Heart right ventricle (tissue), 16 donors: Measurements from ENCODE around the gene SCLT1. TPM values are rescaled to one million over a fixed set of nuclear protein-coding genes. Genes with fewer than 3 reads are reported as not detected.

Source experiments
- ATAC-seq, 8 donors: fragments of 200-7000 bp; cut with Tn5 transposase; one replicate each; pipeline ENCODE4 v1.9.1; 2020; ENCODE audit warnings: mild to moderate bottlenecking in 8 of 8, moderate library complexity in 8 of 8, moderate number of reproducible peaks in 1 of 8
- DNase-seq, 2 donors: peaks; one replicate each; pipeline ENCODE4 v3.0.0-alpha.2; 2020
- H3K27ac ChIP-seq, 10 donors: fragments of 200-600 bp; sonication (generic) in 2 of 10; one replicate each; pipeline versions ENCODE4 v1.5.0 to v1.8.0; 2020 to 2022; ENCODE audit warnings: mild to moderate bottlenecking in 3 of 10
- H3K27me3 ChIP-seq, 7 donors: fragments of 200-600 bp; one replicate each; pipeline ENCODE4 v1.8.0; 2021 to 2022; ENCODE audit warnings: mild to moderate bottlenecking in 2 of 7
- H3K36me3 ChIP-seq, 9 donors: fragments of 200-600 bp; sonication (generic) in 1 of 9; one replicate each; pipeline versions ENCODE4 v1.5.0 to v1.8.0; 2020 to 2022; ENCODE audit warnings: mild to moderate bottlenecking in 2 of 9
- H3K4me1 ChIP-seq, 9 donors: fragments of 200-600 bp; sonication (generic) in 1 of 9; one replicate each; pipeline versions ENCODE4 v1.5.0 to v1.8.0; 2020 to 2022; ENCODE audit warnings: mild to moderate bottlenecking in 4 of 9
- H3K4me3 ChIP-seq, 10 donors: fragments of 200-600 bp; sonication (generic) in 2 of 10; one replicate each; pipeline versions ENCODE4 v1.5.0 to v1.8.0; 2020 to 2022; ENCODE audit warnings: mild to moderate bottlenecking in 7 of 10, moderate library complexity in 2 of 10
- H3K9me3 ChIP-seq, 11 donors: fragments of 200-600 bp in 10 of 11; sonication (generic) in 2 of 11; one replicate each; pipeline versions ENCODE4 v1.5.0 to v1.8.0; 2013 to 2022; ENCODE audit warnings: mild to moderate bottlenecking in 2 of 11, control low read depth in 1 of 11, moderate library complexity in 1 of 11
- WGBS, 2 donors: extraction: QIAGEN DNeasy Blood & Tissue Kit; methylation state at CpG; one replicate each; pipeline ENCODE4 v1.1.7; 2013; ENCODE audit warnings: inconsistent platforms in 1 of 2; 5-methylcytosine and 5-hydroxymethylcytosine counted together
- intact Hi-C, 10 donors: fragments of 100-400 bp; cut with DNase I; formaldehyde crosslinking; loops; one replicate each; pipeline versions ENCODE4 v1.11.1 to v1.14.2; 2022
- polyA plus RNA-seq, 2 donors: library from polyadenylated mRNA; stranded (reverse); fragments of 200-250 nt; gene quantifications; one replicate each; pipeline ENCODE4 v1.2.3, GENCODE V29; 2013
- total RNA-seq, 10 donors: library from RNA; stranded (reverse); fragmentation: NEBNext Ultra II Directional in 3 of 10; extraction: Animal tissue kit (Norgen Biotek cat#: 25700) in 3 of 10; gene quantifications; one replicate each; pipeline versions ENCODE4 v1.2.1 to v1.2.4, GENCODE V29; 2021 to 2023
- TF ChIP-seq, protein P1 (sequence below), 9 donors: fragments of 200-600 bp; sonication (generic) in 2 of 9; IDR thresholded peaks; one replicate each; pipeline versions ENCODE4 v1.5.0 to v1.8.0; 2021 to 2022; ENCODE audit warnings: antibody characterized with exemption in 9 of 9, mild to moderate bottlenecking in 5 of 9, moderate library complexity in 1 of 9
- donor health status: Arrhythmogenic right ventricular cardiomyopathy.
- donor health status: ischemic (EF 13 %, LVEDD 7.1; RV severe dilation, severe dysfunction).
- donor health status: healthy with polysubstance abuse.
- donor health status: DM: no; HTN: yes; CAD: no.
- donor health status: DM: no; HTN: no; CAD: no.
- donor health status: ischemic (EF 25% LVEDD 6.9; RV normal size, moderate dysfunction).
- donor health status: ischemic (EF 25% LVEDD 5.7; RV mildly dilated, moderate dysfunction).
- donor health status: healthy.
- donor health status: DM: yes; HTN: yes; CAD: no.
- donor health status: Ischemic cardiomyopathy.
- donor health status: ischemic (EF 35%, LVEDD 5.7; RV mildly dilated, moderate dysfunction).
- donor health status: nonischemic (EF 11% LVEDD 7.7; RV severe dilation, severe dysfunction).
- donor health status: DM: yes; HTN: yes; CAD: no.
- donor health status: PGD.
- donor health status: ischemic (EF 29% LVEDD 5.4; RV normal size, mild dysfunction).
- donor health status: nonischemic (EF 23%, LVEDD 6.1; RV moderate dilation, normal function).

SCLT1 gene
- total and polyA plus RNA-seq, 12 donors, result 3.0 to 12.4 (median 9.9) TPM

- 95 to 96% methylated on average over 2 of the region's 2 CpGs for WGBS, 2 donors
- TF ChIP-seq, protein P1, sequence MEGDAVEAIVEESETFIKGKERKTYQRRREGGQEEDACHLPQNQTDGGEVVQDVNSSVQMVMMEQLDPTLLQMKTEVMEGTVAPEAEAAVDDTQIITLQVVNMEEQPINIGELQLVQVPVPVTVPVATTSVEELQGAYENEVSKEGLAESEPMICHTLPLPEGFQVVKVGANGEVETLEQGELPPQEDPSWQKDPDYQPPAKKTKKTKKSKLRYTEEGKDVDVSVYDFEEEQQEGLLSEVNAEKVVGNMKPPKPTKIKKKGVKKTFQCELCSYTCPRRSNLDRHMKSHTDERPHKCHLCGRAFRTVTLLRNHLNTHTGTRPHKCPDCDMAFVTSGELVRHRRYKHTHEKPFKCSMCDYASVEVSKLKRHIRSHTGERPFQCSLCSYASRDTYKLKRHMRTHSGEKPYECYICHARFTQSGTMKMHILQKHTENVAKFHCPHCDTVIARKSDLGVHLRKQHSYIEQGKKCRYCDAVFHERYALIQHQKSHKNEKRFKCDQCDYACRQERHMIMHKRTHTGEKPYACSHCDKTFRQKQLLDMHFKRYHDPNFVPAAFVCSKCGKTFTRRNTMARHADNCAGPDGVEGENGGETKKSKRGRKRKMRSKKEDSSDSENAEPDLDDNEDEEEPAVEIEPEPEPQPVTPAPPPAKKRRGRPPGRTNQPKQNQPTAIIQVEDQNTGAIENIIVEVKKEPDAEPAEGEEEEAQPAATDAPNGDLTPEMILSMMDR (IDR thresholded peaks at IDR 0.05), result no peak
- no peak overlapping the region for H3K27ac ChIP-seq
- no peak for DNase-seq
- no peaks in the 10 kb centered on the region for H3K36me3 ChIP-seq
- intact Hi-C loops, result no loop called here
- H3K9me3 ChIP-seq, result peaks cover 0 to 17% (median 0%) of the 10 kb centered on the region in 11 donors
- H3K4me3 ChIP-seq, result no peak overlapping the region
- ATAC-seq, result no peak
- H3K4me1 ChIP-seq, result peaks cover 0 to 30% (median 11%) of the 10 kb centered on the region in 9 donors
- H3K27me3 ChIP-seq, result no peaks in the 10 kb centered on the region
Measured at GRCh38 chr4:129087516-129087915, 5.8 kb downstream of the SCLT1 start.

GRCh38 chr4:129085472-129085871 is 7.9 kb downstream of the SCLT1 start:
- no peak for ATAC-seq
- 97 to 98% methylated on average over 4 of the region's 4 CpGs for WGBS, 2 donors
- H3K4me1 ChIP-seq, result peaks cover 0 to 9% (median 0%) of the 10 kb centered on the region in 9 donors
- H3K4me3 ChIP-seq, result no peak overlapping the region
- intact Hi-C loops, result no loop called here
- peaks cover 0 to 18% (median 11%) of the 10 kb centered on the region in 9 donors for H3K36me3 ChIP-seq
- TF ChIP-seq, protein P1 (IDR thresholded peaks at IDR 0.05), result no peak
- peaks cover 0 to 18% (median 0%) of the 10 kb centered on the region in 11 donors for H3K9me3 ChIP-seq
- no peak for DNase-seq
- no peak overlapping the region for H3K27ac ChIP-seq
- no peaks in the 10 kb centered on the region for H3K27me3 ChIP-seq

DNA sequence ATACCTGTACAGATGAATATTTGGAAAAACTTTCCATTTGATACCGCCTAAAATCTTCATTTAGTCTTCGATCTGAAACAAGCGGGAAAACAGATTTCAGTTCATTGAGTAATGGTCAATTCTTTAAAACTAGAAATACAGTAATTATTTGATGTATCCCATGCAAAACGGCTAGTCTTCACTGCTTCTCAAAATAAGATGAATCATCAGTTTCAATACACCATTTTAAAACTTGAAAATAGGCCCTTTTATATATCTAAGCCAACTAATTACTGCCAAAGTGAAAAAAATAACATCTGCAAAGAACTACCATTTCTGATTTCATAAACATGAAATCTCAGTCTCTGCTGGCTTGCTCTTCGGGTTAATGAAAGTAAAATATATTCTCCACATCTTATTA is 11.0 kb downstream of the SCLT1 start:
- Histone ChIP-seq H3K27me3 (no peaks in the 10 kb centered on the region), H3K36me3 (peaks cover 0 to 41% (median 24%) of the 10 kb centered on the region in 9 donors), H3K27ac (no peak overlapping the region), H3K4me1 (no peaks in the 10 kb centered on the region), H3K4me3 (no peak overlapping the region), H3K9me3 (peaks cover 0 to 26% (median 0%) of the 10 kb centered on the region in 11 donors)
- ATAC-seq (no peak), DNase-seq (no peak)
- TF ChIP-seq, protein P1 (IDR thresholded peaks at IDR 0.05), result no peak
- 96 to 97% methylated on average over 5 of the region's 5 CpGs for WGBS, 2 donors
- intact Hi-C loops, result no loop called here

DNA sequence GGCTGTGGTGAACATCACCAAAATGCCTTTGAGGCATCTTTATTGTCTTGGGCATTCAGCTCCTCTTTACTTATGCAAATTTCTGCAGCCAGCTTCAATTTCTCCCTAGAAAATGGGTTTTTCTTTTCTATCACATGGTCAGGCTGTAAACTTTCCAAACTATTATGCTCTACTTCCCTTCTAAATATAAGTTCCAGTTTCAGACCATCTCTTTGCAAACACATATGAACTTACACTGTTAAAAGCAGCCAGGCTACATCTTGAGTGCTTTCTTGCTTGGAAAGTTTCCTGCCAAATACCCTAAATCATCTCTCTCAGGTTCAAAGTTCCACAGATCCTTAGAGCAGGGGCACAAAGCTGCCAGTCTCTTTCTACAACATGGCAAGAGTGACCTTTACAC is 13.2 kb downstream of the SCLT1 start:
- no peaks in the 10 kb centered on the region for H3K27me3 ChIP-seq
- TF ChIP-seq, protein P1 (IDR thresholded peaks at IDR 0.05), result no peak
- intact Hi-C loops, result no loop called here

More for the DNA sequence above, 13.2 kb downstream of the SCLT1 start:
- H3K9me3 ChIP-seq, result peaks cover 0 to 18% (median 0%) of the 10 kb centered on the region in 11 donors
- H3K36me3 ChIP-seq, result peaks cover 0 to 49% (median 24%) of the 10 kb centered on the region in 9 donors
- H3K27ac ChIP-seq, result no peak overlapping the region
- H3K4me3 ChIP-seq, result no peak overlapping the region
- DNase-seq (no peak), ATAC-seq (no peak)
- no peaks in the 10 kb centered on the region for H3K4me1 ChIP-seq
